ENCODE measurements around the gene KCND2.

Gene KCND2

DNA sequence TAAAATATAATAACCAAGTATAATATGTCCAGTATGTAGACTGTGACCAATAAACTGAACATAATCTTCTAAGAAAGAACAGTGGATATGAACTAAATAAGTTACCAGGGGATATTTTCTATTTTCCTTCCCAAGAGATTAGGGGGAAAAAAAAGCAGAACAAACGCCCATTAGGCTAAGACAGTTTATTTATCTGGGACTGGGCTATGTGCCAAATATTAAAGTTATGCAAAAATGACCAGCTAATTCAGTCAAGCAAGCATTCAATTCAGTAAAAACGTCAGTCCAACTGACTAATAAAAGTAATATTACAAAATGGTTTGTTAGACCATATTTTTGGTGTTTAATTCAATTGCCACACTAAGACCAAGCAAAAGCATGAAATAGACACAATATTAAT, 462.8 kb downstream of the KCND2 start:
- TF ChIP-seq, protein P1, sequence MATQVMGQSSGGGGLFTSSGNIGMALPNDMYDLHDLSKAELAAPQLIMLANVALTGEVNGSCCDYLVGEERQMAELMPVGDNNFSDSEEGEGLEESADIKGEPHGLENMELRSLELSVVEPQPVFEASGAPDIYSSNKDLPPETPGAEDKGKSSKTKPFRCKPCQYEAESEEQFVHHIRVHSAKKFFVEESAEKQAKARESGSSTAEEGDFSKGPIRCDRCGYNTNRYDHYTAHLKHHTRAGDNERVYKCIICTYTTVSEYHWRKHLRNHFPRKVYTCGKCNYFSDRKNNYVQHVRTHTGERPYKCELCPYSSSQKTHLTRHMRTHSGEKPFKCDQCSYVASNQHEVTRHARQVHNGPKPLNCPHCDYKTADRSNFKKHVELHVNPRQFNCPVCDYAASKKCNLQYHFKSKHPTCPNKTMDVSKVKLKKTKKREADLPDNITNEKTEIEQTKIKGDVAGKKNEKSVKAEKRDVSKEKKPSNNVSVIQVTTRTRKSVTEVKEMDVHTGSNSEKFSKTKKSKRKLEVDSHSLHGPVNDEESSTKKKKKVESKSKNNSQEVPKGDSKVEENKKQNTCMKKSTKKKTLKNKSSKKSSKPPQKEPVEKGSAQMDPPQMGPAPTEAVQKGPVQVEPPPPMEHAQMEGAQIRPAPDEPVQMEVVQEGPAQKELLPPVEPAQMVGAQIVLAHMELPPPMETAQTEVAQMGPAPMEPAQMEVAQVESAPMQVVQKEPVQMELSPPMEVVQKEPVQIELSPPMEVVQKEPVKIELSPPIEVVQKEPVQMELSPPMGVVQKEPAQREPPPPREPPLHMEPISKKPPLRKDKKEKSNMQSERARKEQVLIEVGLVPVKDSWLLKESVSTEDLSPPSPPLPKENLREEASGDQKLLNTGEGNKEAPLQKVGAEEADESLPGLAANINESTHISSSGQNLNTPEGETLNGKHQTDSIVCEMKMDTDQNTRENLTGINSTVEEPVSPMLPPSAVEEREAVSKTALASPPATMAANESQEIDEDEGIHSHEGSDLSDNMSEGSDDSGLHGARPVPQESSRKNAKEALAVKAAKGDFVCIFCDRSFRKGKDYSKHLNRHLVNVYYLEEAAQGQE (IDR thresholded peaks at IDR 0.05; ENCODE audit: insufficient read depth in 1 of 2, low read depth in 2 of 2, low read length in 2 of 2), result no peak
- no peak for TF ChIP-seq SIN3A (IDR thresholded peaks at IDR 0.05; ENCODE audit: borderline replicate concordance, insufficient read depth, low read length)
- no peak for TF ChIP-seq POLR2AphosphoS5 (IDR thresholded peaks at IDR 0.05; ENCODE audit: low read depth, low read length)

DNA sequence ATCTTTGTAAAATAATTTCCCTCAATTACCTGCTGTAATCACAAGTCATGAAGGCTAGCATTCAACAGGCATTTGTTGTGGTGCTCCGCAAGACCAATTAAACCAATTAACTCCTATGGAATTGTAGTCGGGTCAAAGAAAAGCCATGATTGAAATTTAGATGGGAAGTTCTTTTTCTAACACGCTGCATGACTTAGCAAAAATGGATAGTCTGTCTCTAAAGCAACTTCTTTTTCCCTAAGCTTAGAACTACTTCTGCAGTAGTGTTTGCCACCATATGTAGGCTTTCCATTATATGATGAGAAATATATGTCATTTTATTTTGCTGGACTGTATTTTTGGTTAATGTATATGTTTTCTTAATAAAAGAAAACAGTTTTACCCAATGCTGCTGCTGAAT, 465.8 kb downstream of the KCND2 start:
- TF ChIP-seq SIN3A (IDR thresholded peaks at IDR 0.05; ENCODE audit: borderline replicate concordance, insufficient read depth, low read length) (no peak), FOXP2 (optimal IDR thresholded peaks at IDR 0.05; ENCODE audit: borderline replicate concordance, extremely low read depth, extremely low read length, insufficient read depth) (no peak), POLR2AphosphoS5 (IDR thresholded peaks at IDR 0.05; ENCODE audit: low read depth, low read length) (no peak), TAF1 (IDR thresholded peaks at IDR 0.05; ENCODE audit: borderline replicate concordance, insufficient read depth, low read length) (no peak)

DNA sequence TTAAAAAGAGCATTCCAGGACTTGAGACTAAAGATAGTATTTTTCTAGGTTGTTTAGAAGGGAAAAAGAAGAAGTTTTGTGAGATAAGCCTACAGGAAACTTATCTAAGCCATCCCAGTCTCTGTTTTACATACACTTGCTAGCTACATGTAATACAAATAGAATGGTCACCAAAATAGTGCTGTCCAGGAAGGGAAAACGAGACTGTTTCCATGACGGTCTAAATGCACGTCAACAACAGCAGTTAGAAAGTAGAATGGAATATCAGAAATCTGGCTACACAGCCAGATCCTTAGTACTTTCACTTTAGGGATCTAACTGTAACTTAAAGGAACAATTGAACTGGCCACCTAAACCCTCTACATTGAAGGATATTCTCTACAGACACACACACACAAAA, 467.4 kb downstream of the KCND2 start:
- TF ChIP-seq TAF1 (IDR thresholded peaks at IDR 0.05; ENCODE audit: borderline replicate concordance, insufficient read depth, low read length), result no peak
- TF ChIP-seq POLR2AphosphoS5 (IDR thresholded peaks at IDR 0.05; ENCODE audit: low read depth, low read length), result no peak
- TF ChIP-seq SIN3A (IDR thresholded peaks at IDR 0.05; ENCODE audit: borderline replicate concordance, insufficient read depth, low read length), result no peak
- TF ChIP-seq, protein P1 (IDR thresholded peaks at IDR 0.05; ENCODE audit: insufficient read depth in 1 of 2, low read depth in 2 of 2, low read length in 2 of 2), result no peak
- no peak for TF ChIP-seq FOXP2 (optimal IDR thresholded peaks at IDR 0.05; ENCODE audit: borderline replicate concordance, extremely low read depth, extremely low read length, insufficient read depth)

DNA sequence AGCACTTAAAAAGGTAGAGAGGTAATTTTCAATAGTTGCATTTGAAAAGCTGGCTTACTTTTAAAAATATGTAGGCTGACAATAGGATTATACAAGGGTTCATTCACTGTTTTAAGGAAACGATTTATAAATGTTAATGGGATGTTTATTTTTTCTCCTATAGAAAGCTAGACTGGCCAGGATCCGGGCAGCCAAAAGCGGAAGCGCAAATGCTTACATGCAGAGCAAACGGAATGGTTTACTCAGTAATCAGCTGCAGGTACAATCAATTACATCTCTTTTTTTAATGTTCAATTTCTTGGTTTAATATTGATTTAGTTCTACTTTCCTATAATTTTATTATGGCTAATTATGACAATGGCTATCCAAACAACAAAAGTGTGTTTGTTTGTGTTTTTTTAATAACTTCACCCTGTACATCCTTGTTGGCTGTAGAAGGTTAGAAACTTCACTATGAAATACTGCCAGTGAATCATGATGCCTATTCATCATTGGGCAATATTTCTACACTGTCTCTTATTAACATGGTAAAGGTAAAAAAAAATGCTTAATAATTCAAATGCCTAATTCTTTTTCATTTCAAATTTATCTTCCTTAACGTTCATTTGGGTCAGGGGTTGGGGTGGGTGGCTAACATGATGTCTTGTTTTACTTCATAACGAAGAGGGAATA, 468.5 kb downstream of the KCND2 start:
- TF ChIP-seq TAF1 (IDR thresholded peaks at IDR 0.05; ENCODE audit: borderline replicate concordance, insufficient read depth, low read length), result no peak
- no peak for TF ChIP-seq FOXP2 (optimal IDR thresholded peaks at IDR 0.05; ENCODE audit: borderline replicate concordance, extremely low read depth, extremely low read length, insufficient read depth)
- TF ChIP-seq POLR2AphosphoS5 (IDR thresholded peaks at IDR 0.05; ENCODE audit: low read depth, low read length), result no peak
- no peak for TF ChIP-seq SIN3A (IDR thresholded peaks at IDR 0.05; ENCODE audit: borderline replicate concordance, insufficient read depth, low read length)
- TF ChIP-seq, protein P1 (IDR thresholded peaks at IDR 0.05; ENCODE audit: insufficient read depth in 1 of 2, low read depth in 2 of 2, low read length in 2 of 2), result no peak

DNA sequence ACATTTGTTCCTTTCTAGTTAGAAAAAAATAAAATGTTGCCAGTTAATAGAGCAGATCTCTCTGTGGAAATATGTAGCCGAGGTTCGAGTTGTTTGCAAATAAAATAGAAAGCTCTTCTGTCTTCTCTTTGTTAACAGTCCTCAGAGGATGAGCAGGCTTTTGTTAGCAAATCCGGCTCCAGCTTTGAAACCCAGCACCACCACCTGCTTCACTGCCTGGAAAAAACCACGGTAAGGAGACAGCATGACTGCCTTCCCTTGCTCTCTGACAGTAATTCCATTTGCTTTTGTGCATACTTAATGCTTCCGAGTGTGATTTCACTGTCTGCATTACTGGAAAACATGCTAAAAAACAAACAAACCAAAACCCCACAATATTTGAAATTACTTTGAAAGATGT, 469.4 kb downstream of the KCND2 start:
- TF ChIP-seq, protein P1 (IDR thresholded peaks at IDR 0.05; ENCODE audit: insufficient read depth in 1 of 2, low read depth in 2 of 2, low read length in 2 of 2), result no peak
- no peak for TF ChIP-seq POLR2AphosphoS5 (IDR thresholded peaks at IDR 0.05; ENCODE audit: low read depth, low read length)
- no peak for TF ChIP-seq TAF1 (IDR thresholded peaks at IDR 0.05; ENCODE audit: borderline replicate concordance, insufficient read depth, low read length)
- no peak for TF ChIP-seq FOXP2 (optimal IDR thresholded peaks at IDR 0.05; ENCODE audit: borderline replicate concordance, extremely low read depth, extremely low read length, insufficient read depth)
- no peak for TF ChIP-seq SIN3A (IDR thresholded peaks at IDR 0.05; ENCODE audit: borderline replicate concordance, insufficient read depth, low read length)

All from PFSK-1 (cell line).